A673 (cell line): ENCODE data around the gene NPAS2. TPM values are rescaled to one million over a fixed set of nuclear protein-coding genes. Genes with fewer than 3 reads are reported as not detected.

Experiments
- BruUV-seq: library from RNA; stranded (reverse); fragments of 400-500 nt; replicated peaks from 2 replicates; lab custom pipeline; 2021; lab: Mats Ljungman, UMichigan
- CTCF ChIA-PET: fragments of 300-600 bp; sonication (Branson Sonifier 250); formaldehyde crosslinking; loops from one replicate; lab custom pipeline; 2022; ENCODE audit warnings: antibody characterized with exemption; lab: Charles Lee
- POLR2A ChIA-PET: fragments of 300-600 bp; sonication (Branson Sonifier 250); formaldehyde crosslinking; loops from one replicate; lab custom pipeline; 2022; ENCODE audit warnings: antibody characterized with exemption; ENCODE audit not compliant: low non-redundant PET; lab: Charles Lee
- DNase-seq: peaks from one replicate; pipeline ENCODE4 v3.0.0-alpha.2; 2015; ENCODE audit warnings: low spot score
- H3K27ac ChIP-seq: fragments of 200-600 bp; sonication (generic); 2 replicates; pipeline ENCODE4 v1.5.1; 2016; ENCODE audit warnings: mixed run types, low read depth, mild to moderate bottlenecking, mixed read lengths, antibody characterized with exemption, low read length; ENCODE audit not compliant: poor library complexity, severe bottlenecking
- H3K27me3 ChIP-seq: fragments of 200-600 bp; sonication (generic); replicated peaks from 2 replicates; pipeline ENCODE4 v1.6.1; 2017; ENCODE audit warnings: mixed run types, low read depth, mild to moderate bottlenecking, mixed read lengths, antibody characterized with exemption, low read length; ENCODE audit not compliant: insufficient read depth, poor library complexity
- H3K36me3 ChIP-seq: fragments of 200-600 bp; sonication (generic); 2 replicates; pipeline ENCODE4 v1.6.1; 2016; ENCODE audit warnings: mixed run types, mild to moderate bottlenecking, mixed read lengths, antibody characterized with exemption, low read length; ENCODE audit not compliant: insufficient read depth, poor library complexity, severe bottlenecking
- H3K4me1 ChIP-seq: fragments of 200-600 bp; sonication (generic); 2 replicates; pipeline ENCODE4 v1.6.1; 2017; ENCODE audit warnings: mixed run types, mild to moderate bottlenecking, mixed read lengths, antibody characterized with exemption, low read length; ENCODE audit not compliant: insufficient read depth, poor library complexity, severe bottlenecking
- H3K4me3 ChIP-seq: fragments of 200-600 bp; sonication (generic); 2 replicates; pipeline ENCODE4 v1.5.1; 2016; ENCODE audit warnings: low read depth, mixed run types, mild to moderate bottlenecking, mixed read lengths, low read length; ENCODE audit not compliant: poor library complexity, severe bottlenecking
- H3K9me3 ChIP-seq: fragments of 200-600 bp; sonication (generic); 2 replicates; pipeline ENCODE4 v1.6.1; 2016; ENCODE audit warnings: mixed run types, low read depth, mild to moderate bottlenecking, mixed read lengths, antibody characterized with exemption, low read length; ENCODE audit not compliant: poor library complexity, severe bottlenecking
- CTCF ChIP-seq: fragments of 300-800, 200-600 bp; sonication (generic); conservative IDR thresholded peaks from 2 replicates; pipeline ENCODE4 v1.5.1; 2017; ENCODE audit warnings: low read depth, mild to moderate bottlenecking, antibody characterized with exemption, low read length, moderate library complexity, mixed read lengths
- EZH2 ChIP-seq: fragments of 200-600 bp; sonication (generic); IDR thresholded peaks from 2 replicates; pipeline ENCODE4 v1.6.1; 2017; ENCODE audit warnings: borderline replicate concordance, low read depth, mild to moderate bottlenecking, mixed read lengths, antibody characterized with exemption, low read length; ENCODE audit not compliant: poor library complexity, severe bottlenecking
- intact Hi-C: fragments of 100-400 bp; cut with micrococcal nuclease; formaldehyde crosslinking; loops from one replicate; pipeline ENCODE4 v1.10.0; 2022; ENCODE audit not compliant: unreplicated experiment
- total RNA-seq: library from RNA; stranded (reverse); gene quantifications from 2 replicates; pipeline ENCODE4 v1.2.3, GENCODE V29; 2021

The NPAS2 gene
- total RNA-seq, 1 experiment from 2014 or later = 9.4 TPM

DNA sequence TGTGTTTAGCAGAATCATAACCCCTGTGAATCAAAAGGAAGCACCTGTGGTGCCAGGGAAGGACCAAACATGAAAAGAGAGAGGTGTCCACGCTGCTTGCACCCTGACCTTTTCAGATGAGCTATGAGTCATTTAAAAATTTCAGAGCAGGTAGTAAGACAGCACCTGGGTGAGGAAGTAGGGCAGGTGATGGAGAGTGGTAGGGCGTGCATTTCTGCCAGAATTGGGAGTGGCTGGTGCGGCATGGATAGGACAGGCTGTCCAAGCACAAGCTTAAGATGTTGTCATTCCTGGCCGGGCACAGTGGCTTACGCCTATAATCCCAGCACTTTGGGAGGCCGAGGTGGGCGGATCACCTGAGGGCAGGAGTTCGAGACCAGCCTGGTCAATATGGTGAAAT, 36.8 kb downstream of the NPAS2 start:
- DNase-seq = no peak
- Histone ChIP-seq H3K27me3 (no peaks in the 10 kb centered on the region), H3K4me1 (no peaks in the 10 kb centered on the region), H3K9me3 (no peaks in the 10 kb centered on the region), H3K4me3 (no peak overlapping the region), H3K36me3 (no peaks in the 10 kb centered on the region), H3K27ac (no peak overlapping the region)
- TF ChIP-seq CTCF (no peak), EZH2 (no peak)
- ChIA-PET CTCF (no interaction called here), POLR2A (no interaction called here)
- BruUV-seq = no TSS peak
- intact Hi-C loops = no loop called here

DNA sequence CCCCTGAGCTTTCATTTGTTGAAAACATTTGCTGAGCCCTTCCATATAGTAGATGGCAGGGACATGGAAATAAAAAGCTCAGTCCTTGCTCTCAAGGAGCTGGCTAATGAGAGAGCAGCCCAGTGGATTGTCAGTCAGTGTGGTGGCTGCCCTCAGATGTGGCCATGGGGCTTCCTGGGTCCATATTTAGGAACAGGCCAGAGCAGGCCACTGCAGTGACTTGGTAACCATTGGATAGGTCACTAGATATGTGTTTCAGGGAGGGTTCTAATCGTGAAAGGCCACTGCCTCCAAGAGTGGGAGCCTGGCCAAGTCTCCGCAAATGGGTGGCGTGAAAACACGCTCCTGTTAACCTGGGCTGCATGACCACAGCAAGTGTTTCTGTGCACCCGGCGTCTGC, 37.4 kb downstream of the NPAS2 start:
- BruUV-seq = no TSS peak
- no peak for DNase-seq
- Histone ChIP-seq H3K4me1 (no peaks in the 10 kb centered on the region), H3K36me3 (no peaks in the 10 kb centered on the region), H3K9me3 (no peaks in the 10 kb centered on the region), H3K27ac (no peak overlapping the region), H3K4me3 (no peak overlapping the region), H3K27me3 (no peaks in the 10 kb centered on the region)
- CTCF ChIA-PET = no interaction called here
- no peak for TF ChIP-seq CTCF
- no peak for TF ChIP-seq EZH2
- intact Hi-C loops = no loop called here
- POLR2A ChIA-PET = no interaction called here

- no peak overlapping the region for H3K27ac ChIP-seq
- ChIA-PET POLR2A (no interaction called here), CTCF (no interaction called here)
- TF ChIP-seq CTCF (no peak), EZH2 (no peak)
- no peaks in the 10 kb centered on the region for H3K27me3 ChIP-seq
- H3K4me1 ChIP-seq = no peaks in the 10 kb centered on the region
- no peak for DNase-seq
- no TSS peak for BruUV-seq
- no peaks in the 10 kb centered on the region for H3K36me3 ChIP-seq
- H3K9me3 ChIP-seq = no peaks in the 10 kb centered on the region
- intact Hi-C loops = no loop called here
- no peak overlapping the region for H3K4me3 ChIP-seq
Measured at GRCh38 chr2:100857915-100858314, 38.0 kb downstream of the NPAS2 start.

- Histone ChIP-seq H3K27ac (no peak overlapping the region), H3K27me3 (no peaks in the 10 kb centered on the region), H3K9me3 (no peaks in the 10 kb centered on the region), H3K4me3 (no peak overlapping the region), H3K4me1 (no peaks in the 10 kb centered on the region), H3K36me3 (no peaks in the 10 kb centered on the region)
- intact Hi-C loops = no loop called here
- ChIA-PET POLR2A (no interaction called here), CTCF (no interaction called here)
- BruUV-seq = no TSS peak
- TF ChIP-seq CTCF (no peak), EZH2 (no peak)
- DNase-seq = no peak
Measured at GRCh38 chr2:100859902-100860301, 40.0 kb downstream of the NPAS2 start.
